ENCODE measurements around the gene TEAD1.

The TEAD1 gene

GRCh38 chr11:12827369-12827768 lies 153.1 kb downstream of the TEAD1 start:
- no peak for TF ChIP-seq CTCF (IDR thresholded peaks at IDR 0.05; ENCODE audit: insufficient read depth, low read depth, low read length, missing control alignments)
- no peak overlapping the region for H3K4me3 ChIP-seq (ENCODE audit: low read length)

GRCh38 chr11:12827929-12828812 lies 153.9 kb downstream of the TEAD1 start:
- TF ChIP-seq CTCF (IDR thresholded peaks at IDR 0.05; ENCODE audit: insufficient read depth, low read depth, low read length, missing control alignments) = no peak
- peak overlapping the region; percentile 54 for H3K4me3 ChIP-seq (ENCODE audit: low read length)
- peak; percentile 68 for DNase-seq (ENCODE audit: low read depth)

More at GRCh38 chr11:12827369-12827768, 153.1 kb downstream of the TEAD1 start:
- DNase-seq (ENCODE audit: low read depth) = no peak

GRCh38 chr11:12829131-12829530 lies 154.9 kb downstream of the TEAD1 start:
- TF ChIP-seq CTCF (IDR thresholded peaks at IDR 0.05; ENCODE audit: insufficient read depth, low read depth, low read length, missing control alignments) = no peak
- no peak overlapping the region for H3K4me3 ChIP-seq (ENCODE audit: low read length)
- DNase-seq (ENCODE audit: low read depth) = no peak

- no peak for TF ChIP-seq CTCF (IDR thresholded peaks at IDR 0.05; ENCODE audit: insufficient read depth, low read depth, low read length, missing control alignments)
- no peak for DNase-seq (ENCODE audit: low read depth)
- H3K4me3 ChIP-seq (ENCODE audit: low read length) = no peak overlapping the region
These were observed 155.5 kb downstream of the TEAD1 start for GRCh38 chr11:12829540-12830314.

GRCh38 chr11:12831471-12832202 lies 157.4 kb downstream of the TEAD1 start:
- DNase-seq (ENCODE audit: low read depth) = peak; percentile 73
- no peak overlapping the region for H3K4me3 ChIP-seq (ENCODE audit: low read length)
- TF ChIP-seq CTCF (IDR thresholded peaks at IDR 0.05; ENCODE audit: insufficient read depth, low read depth, low read length, missing control alignments) = no peak

GRCh38 chr11:12832480-12833224 lies 158.4 kb downstream of the TEAD1 start:
- TF ChIP-seq CTCF (IDR thresholded peaks at IDR 0.05; ENCODE audit: insufficient read depth, low read depth, low read length, missing control alignments) = no peak
- no peak for DNase-seq (ENCODE audit: low read depth)
- H3K4me3 ChIP-seq (ENCODE audit: low read length) = no peak overlapping the region

All from epithelial cell of esophagus (primary cell).